SHP77 (cell line): ENCODE data around the gene LOC128125822.

ENCODE experiments used
- DNase-seq, 2 experiments: peaks; one replicate each; lab custom pipeline; 2025; lab: John Stamatoyannopoulos, UW

Gene LOC128125822

DNA sequence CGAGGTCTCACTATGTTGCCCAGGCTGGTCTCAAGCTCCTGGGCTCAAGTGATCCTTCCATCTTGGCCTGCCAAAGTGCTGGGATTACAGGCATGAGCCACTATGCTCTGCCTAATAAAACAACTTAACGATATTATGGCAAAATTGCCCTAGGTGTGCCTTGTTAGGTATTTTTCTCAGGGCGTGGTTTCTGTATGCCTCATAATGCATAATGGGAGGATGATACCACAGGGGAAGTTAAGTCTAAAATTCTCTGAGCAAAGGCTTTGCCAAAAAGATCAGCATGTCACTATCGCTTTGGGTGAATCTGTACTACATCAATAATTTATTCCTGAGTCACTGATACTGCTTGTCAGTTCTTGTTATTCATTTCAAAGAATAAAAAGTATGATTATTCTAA is 15.9 kb upstream of the LOC128125822 start:
- no peak for DNase-seq

DNA sequence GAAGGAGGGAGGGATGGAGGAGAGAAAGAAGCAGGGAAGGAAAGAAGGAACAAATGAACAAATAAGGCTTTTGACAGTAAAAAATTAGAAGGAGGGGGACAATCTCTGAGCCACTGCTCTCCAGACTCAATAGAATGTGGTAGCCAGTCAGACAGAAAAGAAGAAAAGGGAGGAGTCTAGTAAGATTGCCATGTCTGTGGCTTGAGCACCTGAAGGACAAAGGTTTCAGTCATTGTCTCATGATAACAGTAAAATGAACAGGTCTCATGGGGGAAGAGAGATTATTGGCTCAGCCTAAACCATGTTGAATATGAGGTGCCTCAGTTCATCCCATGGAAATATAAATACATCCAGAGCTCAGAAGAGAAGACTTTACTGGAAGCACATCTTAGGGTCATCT is 14.0 kb upstream of the LOC128125822 start:
- DNase-seq = no peak

DNA sequence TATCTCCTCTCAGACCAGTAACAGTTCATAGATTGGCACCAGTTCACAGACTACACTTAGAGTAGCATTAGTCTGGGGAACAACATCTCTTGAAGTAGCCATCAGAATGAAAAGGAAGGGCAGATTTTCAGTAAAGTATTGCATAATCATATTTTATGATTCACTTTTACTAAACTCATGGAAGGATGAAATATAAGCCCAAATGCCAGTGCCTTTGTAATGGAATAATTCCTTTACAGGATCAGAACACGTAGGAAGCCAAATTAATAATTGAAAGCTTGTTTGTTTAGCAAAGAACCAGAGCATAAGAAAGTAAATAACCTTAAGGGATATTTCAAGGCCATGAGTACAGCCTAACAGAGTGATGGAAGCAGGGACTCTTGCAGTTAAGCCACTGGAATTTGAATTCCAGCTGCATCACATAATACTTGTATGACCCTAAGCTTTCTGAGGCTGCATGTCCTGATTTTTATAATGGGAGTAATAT is 11.4 kb upstream of the LOC128125822 start:
- DNase-seq = no peak

DNA sequence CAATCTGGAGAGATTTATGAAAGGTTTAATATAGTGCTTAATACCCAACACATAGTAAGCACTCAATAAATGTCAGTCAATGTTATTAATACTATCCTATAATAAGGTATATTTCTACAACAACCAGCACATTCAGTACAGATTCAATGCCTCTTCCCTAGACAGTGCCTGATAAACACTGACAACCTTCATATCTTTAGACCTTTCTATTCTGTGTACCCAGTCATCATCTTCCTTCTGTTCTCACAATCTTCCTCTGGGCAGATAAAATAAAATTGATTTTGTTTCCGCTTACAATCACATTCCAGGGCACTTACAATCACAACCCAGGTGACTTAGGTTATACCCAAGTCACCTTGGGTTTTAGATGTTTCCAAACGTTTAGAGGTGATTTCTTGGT is 11.0 kb upstream of the LOC128125822 start:
- no peak for DNase-seq

DNA sequence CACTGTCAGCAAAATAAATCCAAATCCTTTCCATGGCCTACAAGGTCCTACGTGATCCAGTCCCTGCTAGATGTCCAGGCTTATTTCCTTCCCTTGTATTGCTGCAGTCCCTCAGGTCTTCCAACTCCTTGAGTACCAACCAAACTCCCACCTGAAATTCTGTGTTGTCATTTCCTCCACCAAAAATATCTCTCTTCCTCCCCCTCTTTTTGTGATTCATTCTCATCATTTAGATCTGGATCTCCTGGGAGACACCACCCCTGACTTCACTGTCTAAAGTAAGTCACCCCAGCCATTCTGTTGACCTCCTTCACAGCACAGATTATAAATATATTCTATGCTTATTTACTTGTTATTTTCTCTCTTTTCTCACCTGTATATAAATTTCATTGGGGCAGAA is 9.0 kb upstream of the LOC128125822 start:
- no peak for DNase-seq

DNA sequence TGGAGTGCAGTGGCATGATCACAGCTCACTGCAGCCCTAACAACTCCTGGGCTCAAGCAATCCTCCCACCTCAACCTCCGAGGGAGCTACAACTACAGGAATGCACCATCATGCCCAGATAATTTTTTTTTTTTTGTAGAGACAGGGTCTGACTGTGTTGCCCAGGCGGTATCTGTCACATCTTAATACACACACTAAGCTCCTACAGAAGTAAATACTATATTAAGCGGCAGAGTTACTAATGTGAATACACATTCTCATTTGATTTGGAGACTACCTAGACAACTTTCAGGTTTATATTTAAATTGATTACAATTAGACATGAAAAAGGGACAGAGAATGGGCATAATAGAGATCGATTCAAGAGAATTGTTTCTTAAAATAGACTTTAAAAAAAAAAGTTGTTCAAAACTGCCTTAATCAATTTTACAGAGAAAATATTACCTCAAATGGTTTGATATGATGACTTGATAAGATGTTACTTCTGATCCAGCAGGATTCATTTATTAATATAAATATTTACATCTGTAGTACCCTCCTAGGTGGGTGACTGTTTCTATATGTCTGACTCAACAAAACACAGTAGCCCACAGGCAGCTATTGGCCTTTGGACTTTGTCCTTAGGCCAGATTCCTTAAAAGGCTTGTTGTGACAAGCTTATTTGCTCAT is 7.1 kb upstream of the LOC128125822 start:
- no peak for DNase-seq

DNA sequence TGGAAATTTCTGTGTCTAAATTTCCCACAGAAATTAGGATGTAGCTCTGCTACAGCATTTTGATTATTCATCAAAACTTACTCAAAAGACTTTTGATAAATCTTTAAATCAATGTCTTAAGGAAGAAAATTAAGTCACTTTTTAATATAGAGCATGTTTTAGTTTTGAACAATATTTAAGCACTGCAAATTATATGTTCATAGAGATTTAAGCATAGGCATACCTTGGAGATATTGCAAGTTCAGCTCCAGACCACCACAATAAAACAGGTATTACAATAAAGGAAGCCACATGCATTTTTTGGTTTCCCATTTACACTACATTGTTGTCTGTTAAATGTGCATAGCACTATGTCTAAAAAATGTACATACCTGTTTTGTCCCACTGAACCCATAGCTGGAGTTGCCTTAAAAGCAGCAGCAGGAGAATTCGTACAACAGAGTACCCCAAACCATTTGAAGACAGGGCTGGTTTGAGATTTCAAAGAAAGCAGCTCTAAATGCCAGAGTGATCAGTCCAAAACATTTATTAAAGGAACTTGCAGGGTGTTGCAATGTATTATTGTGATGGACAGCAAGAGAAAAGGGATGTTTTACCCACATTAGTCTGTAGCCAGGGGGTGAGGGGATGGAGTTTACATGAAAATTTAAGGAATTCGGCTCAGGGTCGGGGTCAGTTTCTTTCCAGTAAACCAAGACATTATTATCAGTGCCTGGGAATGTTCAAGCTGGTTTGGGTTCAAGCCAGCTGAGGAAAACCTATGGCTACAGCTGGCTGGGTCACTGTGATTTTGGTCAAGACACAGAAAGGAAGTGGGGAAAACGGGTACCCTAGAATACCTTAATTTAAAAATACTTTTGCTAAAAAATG is 6.3 kb upstream of the LOC128125822 start:
- no peak for DNase-seq

DNA sequence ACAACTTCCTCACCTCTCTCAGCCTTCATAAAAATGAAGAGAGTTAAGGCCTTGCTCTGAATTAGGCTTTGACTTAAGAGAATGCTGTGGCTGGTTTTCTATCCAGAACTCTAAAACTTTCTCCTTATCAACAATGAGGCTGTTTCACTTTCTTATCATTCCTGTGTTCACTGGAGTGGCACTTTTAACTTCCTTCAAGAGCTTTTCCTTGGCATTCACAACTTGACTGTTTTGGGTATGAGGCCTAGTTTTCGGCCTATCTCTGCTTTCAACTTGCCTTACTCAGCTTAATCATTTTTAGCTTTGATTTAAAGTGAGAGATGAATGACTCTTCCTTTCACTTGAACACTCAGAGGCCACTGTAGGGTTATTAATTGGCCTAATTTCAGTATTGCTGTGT is 4.3 kb upstream of the LOC128125822 start:
- DNase-seq = no peak

DNA sequence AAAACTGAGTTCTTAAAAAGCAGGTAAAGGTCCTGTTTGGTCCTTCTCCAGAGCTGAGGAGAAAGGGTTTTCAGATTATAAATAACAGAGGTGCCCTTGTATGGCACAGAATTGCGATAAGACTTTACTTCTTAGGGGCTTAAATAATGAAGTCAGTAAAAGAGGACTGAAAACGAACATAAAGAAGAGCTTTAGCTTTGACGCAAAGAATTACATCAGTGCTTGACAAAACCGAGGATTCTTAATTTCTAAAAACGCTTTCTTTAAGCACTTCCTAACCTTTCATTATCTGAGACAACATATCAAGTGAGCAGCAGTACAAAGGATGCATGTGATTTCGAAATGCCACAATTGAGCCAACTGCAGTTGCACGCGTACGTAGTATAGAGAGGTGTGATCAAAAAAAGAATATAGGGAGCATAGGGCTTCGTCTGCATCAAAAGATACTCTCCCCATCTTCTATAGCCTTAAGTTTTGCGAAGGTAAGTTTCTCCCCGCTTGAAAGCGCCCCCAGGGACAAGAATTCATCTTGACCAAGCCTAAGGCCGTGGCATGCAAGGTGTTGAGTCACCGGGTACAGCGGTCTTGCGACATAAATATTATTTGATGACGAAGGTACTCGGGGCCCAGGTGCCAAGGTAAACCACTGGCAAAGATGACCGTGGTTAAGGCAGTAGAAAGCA is 778 bp upstream of the LOC128125822 start:
- DNase-seq = peak; percentile 66 to 73

DNA sequence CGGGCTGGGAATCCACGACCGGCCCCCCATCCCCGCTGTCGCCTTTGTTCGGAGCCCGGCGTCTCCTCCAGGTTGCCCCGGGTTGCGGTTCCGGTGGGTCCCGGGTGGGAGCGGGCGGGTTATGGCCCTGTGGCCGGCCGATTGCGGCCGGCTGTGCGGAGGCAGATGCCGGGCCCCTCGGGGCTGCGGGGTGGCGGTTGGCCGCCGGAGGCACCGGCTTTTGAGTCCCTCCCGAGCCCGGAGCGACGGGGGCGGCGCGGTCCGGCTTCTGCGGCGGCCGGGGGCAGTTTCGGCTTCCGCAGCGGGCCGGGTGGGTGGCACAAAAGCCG is 431 bp downstream of the LOC128125822 start:
- no peak for DNase-seq

DNA sequence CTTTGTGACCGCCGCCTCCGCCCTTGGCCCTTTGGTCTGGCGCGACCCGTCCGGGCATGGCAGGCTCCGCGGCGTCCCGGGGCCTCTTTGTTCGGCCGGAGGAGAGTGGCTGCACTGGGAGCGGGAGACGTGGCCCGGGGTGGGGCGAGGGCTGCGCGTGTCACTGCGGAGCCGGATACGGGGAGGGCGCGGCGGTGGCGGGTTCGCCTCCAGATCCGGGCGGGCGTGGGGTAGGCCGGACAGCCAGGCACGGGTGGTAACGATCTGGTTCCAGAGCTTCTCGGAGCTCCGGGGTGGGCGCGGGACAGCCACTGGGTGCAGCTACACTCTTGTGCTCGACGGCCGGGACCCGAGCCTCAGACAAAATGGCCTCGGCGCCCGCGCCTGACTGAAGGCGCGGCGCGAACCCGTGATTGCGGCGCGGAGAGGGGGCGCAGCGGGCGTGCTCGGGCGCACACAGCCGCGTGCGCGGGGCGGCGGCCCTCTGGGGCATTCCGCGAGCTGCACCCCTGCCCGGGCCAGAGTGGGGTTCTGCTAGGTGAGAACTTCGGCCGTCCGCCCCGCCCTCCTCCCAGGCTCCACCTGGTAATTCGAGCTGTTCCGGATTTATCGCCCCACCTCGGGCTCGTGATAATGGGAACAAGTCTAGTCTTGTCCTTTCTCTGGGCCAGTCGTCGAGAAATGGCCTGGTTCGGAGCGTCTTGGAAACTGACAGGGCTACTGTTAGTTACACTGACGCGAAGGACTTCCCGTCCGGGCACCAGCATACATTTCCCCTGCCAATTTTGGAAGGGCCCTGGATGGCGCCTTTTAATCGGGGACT is 1.0 kb downstream of the LOC128125822 start:
- DNase-seq = peak; percentile 6 to 63

DNA sequence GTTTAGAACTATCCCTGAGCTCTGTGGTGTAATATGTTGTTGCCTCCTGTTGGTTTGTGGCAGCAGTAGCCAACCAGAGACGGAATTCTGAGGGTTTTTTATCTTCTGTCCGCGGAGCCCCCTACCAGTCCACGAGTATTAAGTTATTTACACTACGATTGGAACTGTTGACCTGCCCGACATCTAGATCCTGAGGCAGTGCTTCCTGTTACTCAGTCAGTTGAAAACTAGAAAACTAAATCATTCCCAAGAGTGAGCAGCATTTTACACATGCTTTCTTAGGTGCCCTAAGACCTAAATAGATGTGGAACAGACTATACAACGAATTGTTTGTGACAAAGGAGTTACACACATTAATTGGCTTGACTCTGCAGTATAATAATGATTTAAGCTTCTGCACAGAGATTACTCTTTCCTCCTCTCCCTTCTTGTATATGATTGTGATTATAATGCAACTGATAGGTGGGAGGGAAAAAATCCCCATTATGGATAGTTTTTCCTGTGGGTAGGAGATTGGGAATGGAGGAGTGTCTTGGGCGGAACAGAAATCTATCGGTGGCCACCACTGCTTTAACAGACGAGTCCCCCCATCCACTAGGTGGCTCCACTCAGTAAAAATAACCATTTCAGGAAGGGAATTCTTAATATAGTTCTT is 1.7 kb downstream of the LOC128125822 start:
- peak; percentile 54 to 65 for DNase-seq

DNA sequence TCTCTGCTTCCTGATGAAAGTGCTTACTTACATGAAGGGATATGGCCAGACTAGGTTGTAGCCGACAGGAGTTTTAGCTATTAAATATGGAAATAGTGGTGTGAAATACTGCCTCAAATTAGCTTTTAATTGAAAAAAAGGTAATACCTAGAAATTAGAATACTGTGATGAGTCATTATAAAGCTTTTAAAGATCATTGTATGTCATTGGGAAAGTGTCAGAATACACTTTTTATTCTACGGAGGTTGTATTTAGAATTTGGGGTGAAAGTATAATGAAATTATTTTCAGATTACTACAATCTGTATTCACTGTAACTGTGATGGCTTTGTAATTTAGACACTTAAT is 2.2 kb downstream of the LOC128125822 start:
- DNase-seq = no peak

DNA sequence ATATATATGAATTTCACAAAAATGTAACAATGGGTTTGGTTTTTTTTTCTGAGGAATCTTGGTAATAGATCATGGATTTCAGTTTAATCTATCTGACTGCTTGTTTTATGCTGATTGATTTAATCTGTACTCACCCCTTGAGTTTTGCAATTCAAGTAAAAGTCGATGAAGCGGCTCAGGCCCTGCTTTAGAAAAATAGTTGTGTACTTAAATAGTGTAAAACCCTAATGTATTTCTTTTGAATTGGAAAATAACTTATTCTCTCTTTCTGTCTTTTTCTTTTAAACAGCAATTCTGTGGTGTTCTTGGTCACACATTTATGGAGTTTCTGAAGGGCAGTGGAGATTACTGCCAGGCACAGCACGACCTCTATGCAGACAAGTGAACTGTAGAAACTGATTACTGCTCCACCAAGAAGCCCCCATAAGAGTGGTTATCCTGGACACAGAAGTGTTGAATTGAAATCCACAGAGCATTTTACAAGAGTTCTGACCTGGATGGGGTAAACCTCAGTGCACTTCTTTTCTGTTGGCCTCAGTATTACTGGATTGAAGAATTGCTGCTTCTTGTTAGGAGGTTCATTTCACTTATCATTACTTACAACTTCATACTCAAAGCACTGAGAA is 4.0 kb downstream of the LOC128125822 start:
- DNase-seq = no peak

DNA sequence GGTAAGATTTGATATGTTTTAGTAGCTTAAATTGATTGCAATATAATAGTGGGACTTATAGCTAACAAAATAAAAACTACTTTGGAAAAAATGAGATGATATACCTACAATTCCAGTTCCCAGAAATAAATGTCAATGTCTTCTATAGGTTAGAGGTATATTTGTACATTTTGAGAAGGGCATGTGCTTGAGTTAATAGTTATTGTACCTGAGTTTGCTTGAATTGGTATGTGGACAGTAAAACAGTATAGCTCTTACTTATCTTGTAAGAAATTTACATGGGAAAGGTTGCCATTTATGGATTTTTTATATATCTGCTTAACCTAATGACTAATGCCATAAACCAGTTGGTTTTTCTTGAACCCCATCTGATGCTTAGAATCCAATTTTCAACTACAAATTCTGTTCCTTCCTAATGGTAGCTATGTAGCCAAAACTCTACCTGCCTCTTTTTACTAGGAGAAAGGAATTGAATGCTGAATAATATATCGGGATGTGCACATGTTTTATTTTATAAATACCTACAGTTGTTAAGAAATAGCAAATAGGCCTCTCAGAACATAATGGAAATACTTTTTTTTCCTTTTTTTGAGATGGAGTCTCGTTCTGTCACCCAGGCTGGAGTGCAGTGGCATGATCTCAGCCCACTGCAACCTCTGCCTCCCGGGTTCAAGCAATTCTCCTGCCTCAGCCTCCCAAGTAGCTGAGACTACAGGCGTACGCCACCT is 4.9 kb downstream of the LOC128125822 start:
- DNase-seq = no peak

DNA sequence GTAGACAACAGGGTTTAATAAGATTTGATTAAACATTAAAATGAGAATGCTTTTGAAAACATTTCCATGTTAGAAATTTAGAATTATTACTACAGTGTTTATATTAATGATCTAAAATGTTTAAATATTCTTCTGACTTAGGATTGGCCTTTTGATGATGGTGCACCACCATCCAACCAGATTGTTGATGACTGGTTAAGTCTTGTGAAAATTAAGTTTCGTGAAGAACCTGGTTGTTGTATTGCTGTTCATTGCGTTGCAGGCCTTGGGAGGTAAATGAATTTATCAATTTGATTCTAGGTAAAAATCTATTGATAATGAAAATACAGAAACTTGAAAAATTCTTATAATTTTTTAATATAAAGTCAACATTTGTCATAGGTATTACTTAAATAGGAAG is 6.5 kb downstream of the LOC128125822 start:
- no peak for DNase-seq

DNA sequence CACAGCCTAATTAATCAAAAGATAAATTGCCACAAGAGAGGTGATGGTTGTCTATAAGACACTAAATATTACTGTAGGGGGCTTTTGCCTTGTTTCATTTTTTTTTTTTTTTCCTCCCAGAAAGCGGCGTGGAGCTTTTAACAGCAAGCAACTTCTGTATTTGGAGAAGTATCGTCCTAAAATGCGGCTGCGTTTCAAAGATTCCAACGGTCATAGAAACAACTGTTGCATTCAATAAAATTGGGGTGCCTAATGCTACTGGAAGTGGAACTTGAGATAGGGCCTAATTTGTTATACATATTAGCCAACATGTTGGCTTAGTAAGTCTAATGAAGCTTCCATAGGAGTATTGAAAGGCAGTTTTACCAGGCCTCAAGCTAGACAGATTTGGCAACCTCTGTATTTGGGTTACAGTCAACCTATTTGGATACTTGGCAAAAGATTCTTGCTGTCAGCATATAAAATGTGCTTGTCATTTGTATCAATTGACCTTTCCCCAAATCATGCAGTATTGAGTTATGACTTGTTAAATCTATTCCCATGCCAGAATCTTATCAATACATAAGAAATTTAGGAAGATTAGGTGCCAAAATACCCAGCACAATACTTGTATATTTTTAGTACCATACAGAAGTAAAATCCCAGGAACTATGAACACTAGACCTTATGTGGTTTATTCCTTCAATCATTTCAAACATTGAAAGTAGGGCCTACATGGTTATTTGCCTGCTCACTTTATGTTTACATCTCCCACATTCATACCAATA is 7.8 kb downstream of the LOC128125822 start:
- no peak for DNase-seq

DNA sequence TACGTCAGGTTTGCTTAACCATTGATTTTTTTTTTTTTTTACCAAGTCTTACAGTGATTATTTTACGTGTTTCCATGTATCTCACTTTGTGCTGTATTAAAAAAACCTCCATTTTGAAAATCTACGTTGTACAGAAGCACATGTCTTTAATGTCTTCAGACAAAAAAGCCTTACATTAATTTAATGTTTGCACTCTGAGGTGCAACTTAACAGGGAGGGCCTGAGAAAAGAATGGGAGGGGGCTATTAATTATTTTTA is 8.4 kb downstream of the LOC128125822 start:
- DNase-seq = no peak

DNA sequence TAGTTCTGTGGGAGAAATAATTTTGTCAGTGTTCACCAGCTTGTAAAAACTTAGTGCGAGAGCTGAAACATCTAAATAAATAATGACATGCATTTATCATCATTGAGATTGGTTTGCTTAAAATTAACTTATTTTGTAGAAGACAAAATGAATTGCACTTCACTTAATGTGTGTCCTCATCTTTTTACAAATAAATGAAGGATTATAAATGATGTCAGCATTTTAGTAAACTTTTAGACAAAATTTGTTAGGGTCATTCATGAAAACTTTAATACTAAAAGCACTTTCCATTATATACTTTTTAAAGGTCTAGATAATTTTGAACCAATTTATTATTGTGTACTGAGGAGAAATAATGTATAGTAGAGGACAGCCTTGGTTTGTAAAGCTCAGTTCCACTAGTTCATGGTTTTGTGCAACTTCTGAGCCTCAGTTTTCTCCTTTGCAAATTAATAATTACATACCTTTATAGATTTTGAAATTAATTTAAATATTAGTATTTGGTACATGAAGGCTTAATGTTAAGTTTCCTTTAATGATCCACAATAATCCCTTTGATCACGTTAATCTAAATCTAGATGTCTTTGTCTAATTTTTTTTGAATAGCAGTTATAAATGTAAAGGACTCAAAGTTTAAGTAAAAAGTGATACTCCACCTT is 9.2 kb downstream of the LOC128125822 start:
- no peak for DNase-seq
